ENCODE results near the gene RABGAP1L. TPM values are rescaled to one million over a fixed set of nuclear protein-coding genes. Genes with fewer than 3 reads are reported as not detected.

Gene RABGAP1L
- total and polyA plus RNA-seq, 10 of the 15 experiments (the other 5 are each of a cell fraction or from before 2014, with no cell fraction given): 5.8 to 194 (median 113) TPM

DNA sequence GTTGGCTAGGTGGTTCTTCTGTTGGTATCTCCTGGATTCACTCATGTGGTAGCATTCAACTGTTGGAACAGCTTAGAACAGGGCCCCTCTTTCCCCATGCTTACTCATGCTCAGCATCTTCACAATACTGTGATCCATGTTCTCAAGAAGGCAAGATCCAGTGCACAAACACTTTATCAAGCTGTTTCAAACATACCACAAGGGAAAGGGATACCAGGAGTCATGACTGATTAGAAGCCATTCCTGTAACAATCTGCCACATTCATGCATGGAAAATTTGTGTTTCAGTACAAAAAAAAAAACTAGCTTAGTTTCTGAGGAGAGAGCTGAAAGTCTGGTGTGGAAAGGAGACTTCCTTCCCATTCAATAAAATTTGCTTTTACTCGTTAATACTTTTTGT lies 670.7 kb downstream of the RABGAP1L start:
- no peaks in the 10 kb centered on the region for H3K27me3 ChIP-seq (replicated peaks in 1 of 2; ENCODE audit: control insufficient read depth in 2 of 2, insufficient read depth in 2 of 2, low read length in 1 of 2)
- BruUV-seq (replicated peaks): no TSS peak
- no peak overlapping the region for H3K9ac ChIP-seq (ENCODE audit: control insufficient read depth, insufficient read depth, low read length)
- no peak overlapping the region for H2AFZ ChIP-seq (ENCODE audit: control insufficient read depth, low read depth, low read length)
- intact Hi-C loops (cut with micrococcal nuclease; ENCODE audit: unreplicated experiment): no loop called here
- SMC1A ChIA-PET (ENCODE audit: uncharacterized antibody, unreplicated experiment): interaction anchor here (0.6 to 1.2 kb wide), 4 partner anchors 11 to 638 kb away, joined by 3 to 4 read pairs (median 4); no protein-coding TSS in a partner anchor
- no peak overlapping the region for H3K4me3 ChIP-seq
- RAD21 ChIA-PET (ENCODE audit: unreplicated experiment): interaction anchor here (0.6 kb wide), 1 partner anchor 322 kb away, joined by 3 read pairs; no protein-coding TSS in a partner anchor
- in situ Hi-C loops (cut with MboI): no loop called here
- no peaks in the 10 kb centered on the region; the same call in 1 of the 2 replicates for H3K4me1 ChIP-seq (ENCODE audit: control insufficient read depth, insufficient read depth, low read length)
- peaks cover 3% of the 10 kb centered on the region; the same call in 1 of the 2 replicates for H4K20me1 ChIP-seq (ENCODE audit: control insufficient read depth, insufficient read depth)
- FAIRE-seq (no peak), DNase-seq (ENCODE audit: low read depth, low spot score) (no peak), ATAC-seq (no peak)
- H3K4me2 ChIP-seq (ENCODE audit: control insufficient read depth, insufficient read depth): no peak overlapping the region
- H3K79me2 ChIP-seq (ENCODE audit: control insufficient read depth, insufficient read depth, low read length): no peaks in the 10 kb centered on the region
- H3K36me3 ChIP-seq (ENCODE audit: control insufficient read depth in 2 of 2, insufficient read depth in 2 of 2, low read length in 1 of 2): peaks cover 0 to 10% of the 10 kb centered on the region in 2 experiments; a peak in 1 of 4 replicates
- WGBS (ENCODE audit: insufficient coverage, insufficient replicate concordance, low lambda C conversion rate, missing lambda C conversion rate): 95% methylated on average over 1 of the region's 1 CpG
- POLR2A ChIA-PET: no interaction called here
- CTCF ChIA-PET: no interaction called here
- no peaks in the 10 kb centered on the region for H3K9me3 ChIP-seq (replicated peaks; ENCODE audit: control insufficient read depth, insufficient read depth, low read length)
- TF ChIP-seq JUND (IDR thresholded peaks at IDR 0.05; ENCODE audit: low read depth, low read length): no peak
- TF ChIP-seq, protein P1, sequence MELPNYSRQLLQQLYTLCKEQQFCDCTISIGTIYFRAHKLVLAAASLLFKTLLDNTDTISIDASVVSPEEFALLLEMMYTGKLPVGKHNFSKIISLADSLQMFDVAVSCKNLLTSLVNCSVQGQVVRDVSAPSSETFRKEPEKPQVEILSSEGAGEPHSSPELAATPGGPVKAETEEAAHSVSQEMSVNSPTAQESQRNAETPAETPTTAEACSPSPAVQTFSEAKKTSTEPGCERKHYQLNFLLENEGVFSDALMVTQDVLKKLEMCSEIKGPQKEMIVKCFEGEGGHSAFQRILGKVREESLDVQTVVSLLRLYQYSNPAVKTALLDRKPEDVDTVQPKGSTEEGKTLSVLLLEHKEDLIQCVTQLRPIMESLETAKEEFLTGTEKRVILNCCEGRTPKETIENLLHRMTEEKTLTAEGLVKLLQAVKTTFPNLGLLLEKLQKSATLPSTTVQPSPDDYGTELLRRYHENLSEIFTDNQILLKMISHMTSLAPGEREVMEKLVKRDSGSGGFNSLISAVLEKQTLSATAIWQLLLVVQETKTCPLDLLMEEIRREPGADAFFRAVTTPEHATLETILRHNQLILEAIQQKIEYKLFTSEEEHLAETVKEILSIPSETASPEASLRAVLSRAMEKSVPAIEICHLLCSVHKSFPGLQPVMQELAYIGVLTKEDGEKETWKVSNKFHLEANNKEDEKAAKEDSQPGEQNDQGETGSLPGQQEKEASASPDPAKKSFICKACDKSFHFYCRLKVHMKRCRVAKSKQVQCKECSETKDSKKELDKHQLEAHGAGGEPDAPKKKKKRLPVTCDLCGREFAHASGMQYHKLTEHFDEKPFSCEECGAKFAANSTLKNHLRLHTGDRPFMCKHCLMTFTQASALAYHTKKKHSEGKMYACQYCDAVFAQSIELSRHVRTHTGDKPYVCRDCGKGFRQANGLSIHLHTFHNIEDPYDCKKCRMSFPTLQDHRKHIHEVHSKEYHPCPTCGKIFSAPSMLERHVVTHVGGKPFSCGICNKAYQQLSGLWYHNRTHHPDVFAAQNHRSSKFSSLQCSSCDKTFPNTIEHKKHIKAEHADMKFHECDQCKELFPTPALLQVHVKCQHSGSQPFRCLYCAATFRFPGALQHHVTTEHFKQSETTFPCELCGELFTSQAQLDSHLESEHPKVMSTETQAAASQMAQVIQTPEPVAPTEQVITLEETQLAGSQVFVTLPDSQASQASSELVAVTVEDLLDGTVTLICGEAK (IDR thresholded peaks at IDR 0.05; ENCODE audit: borderline replicate concordance): no peak
- TF ChIP-seq ASH2L (IDR thresholded peaks at IDR 0.05; ENCODE audit: borderline replicate concordance, low read depth): no peak
- H3K27ac ChIP-seq (ENCODE audit: control insufficient read depth, insufficient read depth): no peak overlapping the region

All from GM12878 (cell line).